ENCODE results near the gene PYGB. TPM values are rescaled to one million over a fixed set of nuclear protein-coding genes. Genes with fewer than 3 reads are reported as not detected.

The PYGB gene
- total RNA-seq, 1 donor from 2014 or later = 61.1 TPM

DNA sequence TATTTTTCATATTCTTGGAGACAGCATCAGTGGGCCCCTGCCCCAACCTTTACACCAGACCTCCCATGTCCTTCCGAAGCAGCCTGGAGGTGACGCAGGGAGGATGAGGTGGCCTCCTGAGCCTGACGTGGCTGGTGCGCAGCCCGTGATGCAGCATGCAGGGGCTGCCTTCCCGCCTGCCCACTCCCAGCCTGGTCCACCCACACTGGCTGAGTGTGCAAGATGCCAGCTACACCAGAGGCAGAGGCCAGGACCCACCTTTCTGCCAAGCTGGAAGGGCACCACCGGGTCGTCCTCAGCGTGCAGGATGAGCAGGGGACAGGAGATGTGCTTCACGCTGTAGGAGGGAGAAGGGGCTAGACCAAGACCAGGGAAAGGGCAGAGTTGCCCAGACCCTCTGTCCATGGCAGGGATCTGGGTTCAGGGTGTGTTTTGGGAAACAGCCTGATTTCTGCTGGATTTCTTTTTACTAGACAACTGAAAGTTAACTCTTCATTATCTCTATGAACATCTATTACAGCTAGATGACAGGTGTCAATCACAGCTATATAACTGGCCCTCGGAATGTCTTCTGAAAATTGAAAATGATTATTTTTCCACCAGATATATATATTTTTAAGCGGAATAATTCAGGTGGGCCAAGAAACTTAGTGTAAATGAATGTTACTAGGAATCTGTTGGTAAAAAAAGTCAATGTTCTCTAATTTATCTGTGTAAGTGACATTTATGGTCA, 55.6 kb downstream of the PYGB start:
- intact Hi-C loops (cut with DNase I) = no loop called here
- Histone ChIP-seq H3K4me3 (no peak overlapping the region), H3K36me3 (peaks cover 9% of the 10 kb centered on the region), H3K27me3 (no peaks in the 10 kb centered on the region), H3K4me1 (no peaks in the 10 kb centered on the region), H3K9me3 (no peaks in the 10 kb centered on the region), H3K27ac (no peak overlapping the region)
- TF ChIP-seq, protein P1, sequence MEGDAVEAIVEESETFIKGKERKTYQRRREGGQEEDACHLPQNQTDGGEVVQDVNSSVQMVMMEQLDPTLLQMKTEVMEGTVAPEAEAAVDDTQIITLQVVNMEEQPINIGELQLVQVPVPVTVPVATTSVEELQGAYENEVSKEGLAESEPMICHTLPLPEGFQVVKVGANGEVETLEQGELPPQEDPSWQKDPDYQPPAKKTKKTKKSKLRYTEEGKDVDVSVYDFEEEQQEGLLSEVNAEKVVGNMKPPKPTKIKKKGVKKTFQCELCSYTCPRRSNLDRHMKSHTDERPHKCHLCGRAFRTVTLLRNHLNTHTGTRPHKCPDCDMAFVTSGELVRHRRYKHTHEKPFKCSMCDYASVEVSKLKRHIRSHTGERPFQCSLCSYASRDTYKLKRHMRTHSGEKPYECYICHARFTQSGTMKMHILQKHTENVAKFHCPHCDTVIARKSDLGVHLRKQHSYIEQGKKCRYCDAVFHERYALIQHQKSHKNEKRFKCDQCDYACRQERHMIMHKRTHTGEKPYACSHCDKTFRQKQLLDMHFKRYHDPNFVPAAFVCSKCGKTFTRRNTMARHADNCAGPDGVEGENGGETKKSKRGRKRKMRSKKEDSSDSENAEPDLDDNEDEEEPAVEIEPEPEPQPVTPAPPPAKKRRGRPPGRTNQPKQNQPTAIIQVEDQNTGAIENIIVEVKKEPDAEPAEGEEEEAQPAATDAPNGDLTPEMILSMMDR (IDR thresholded peaks at IDR 0.05) = no peak
- DNase-seq (no peak), ATAC-seq (no peak)

DNA sequence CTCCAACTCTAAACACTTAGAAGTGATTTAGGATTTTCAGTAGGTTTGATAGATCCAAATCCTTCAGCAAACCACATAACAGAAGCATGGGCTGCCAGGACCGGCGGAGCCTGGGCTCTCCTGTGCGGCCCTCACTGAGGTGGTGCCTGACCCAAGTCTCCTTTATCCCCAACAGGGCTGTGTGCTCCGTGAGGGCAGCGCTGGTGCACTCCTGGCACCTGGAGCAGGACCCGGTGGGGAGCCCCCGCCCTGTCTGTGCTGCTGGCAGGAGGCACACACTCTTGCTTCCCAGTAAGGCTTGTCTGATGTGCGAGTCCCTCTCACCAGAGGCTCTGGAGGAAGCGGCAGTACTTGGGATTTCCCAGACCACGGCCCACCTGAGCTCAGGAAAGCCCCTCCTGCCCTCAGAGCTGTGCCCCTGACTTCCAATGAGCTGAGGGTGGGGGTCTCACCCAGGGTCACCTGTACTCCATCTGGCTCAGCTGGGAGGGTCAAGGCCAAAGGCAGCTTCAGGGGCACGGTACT, 56.2 kb downstream of the PYGB start:
- intact Hi-C loops (cut with DNase I) = no loop called here

DNA sequence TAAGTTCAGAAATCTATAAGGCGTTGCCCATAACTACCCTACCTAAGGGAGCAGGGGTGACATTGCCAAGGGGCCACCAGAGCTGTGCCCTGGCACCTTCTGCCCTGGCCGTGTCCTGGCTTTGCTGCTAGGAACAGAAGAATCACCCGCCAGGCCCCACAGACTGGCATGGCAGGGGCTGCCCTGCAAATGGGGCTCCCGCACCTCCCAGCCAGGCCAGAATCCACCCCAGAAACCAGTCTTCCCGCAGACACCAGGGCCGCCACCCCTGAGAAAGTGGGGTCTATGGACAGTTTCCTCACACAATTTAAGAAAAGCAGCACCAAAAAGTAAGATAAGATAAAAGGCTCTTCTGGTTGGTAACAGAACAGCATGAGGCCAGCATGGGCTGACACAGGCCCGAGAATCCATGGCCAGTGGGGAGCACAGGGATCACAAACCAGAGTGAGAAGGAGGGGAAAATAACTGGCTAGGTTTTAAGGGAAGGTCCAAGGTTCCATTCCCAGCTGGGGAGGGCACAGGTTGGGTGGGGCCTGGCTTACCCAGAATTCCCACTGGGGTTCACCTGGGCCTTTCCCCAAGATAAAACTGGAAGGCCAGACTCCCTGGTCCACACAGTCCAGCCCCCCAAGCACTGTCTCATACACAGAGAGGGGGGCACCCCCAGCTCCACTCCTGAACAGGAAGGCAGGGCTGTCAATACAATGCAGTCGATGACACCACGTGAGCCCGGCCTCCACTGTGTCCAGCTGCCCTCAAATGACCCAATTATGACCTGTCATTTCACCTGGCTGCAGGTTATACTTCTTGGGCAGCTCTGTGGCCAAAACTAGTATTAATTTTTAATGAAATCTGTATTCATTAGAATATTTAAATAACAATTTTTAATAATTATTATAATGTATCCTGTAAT, 59.4 kb downstream of the PYGB start:
- intact Hi-C loops (cut with DNase I) = no loop called here
- peaks cover 9% of the 10 kb centered on the region for H3K4me1 ChIP-seq
- H3K36me3 ChIP-seq = peaks cover 7% of the 10 kb centered on the region
- no peaks in the 10 kb centered on the region for H3K9me3 ChIP-seq
- no peak for ATAC-seq
- H3K4me3 ChIP-seq = no peak overlapping the region
- no peak overlapping the region for H3K27ac ChIP-seq
- no peaks in the 10 kb centered on the region for H3K27me3 ChIP-seq
- TF ChIP-seq, protein P1 (IDR thresholded peaks at IDR 0.05) = no peak
- DNase-seq = no peak

More for the DNA sequence above, 56.2 kb downstream of the PYGB start:
- Histone ChIP-seq H3K9me3 (no peaks in the 10 kb centered on the region), H3K27ac (no peak overlapping the region), H3K4me3 (no peak overlapping the region), H3K36me3 (peaks cover 7% of the 10 kb centered on the region), H3K4me1 (no peaks in the 10 kb centered on the region), H3K27me3 (no peaks in the 10 kb centered on the region)
- ATAC-seq = no peak
- DNase-seq = no peak
- TF ChIP-seq, protein P1 (IDR thresholded peaks at IDR 0.05) = no peak

DNA sequence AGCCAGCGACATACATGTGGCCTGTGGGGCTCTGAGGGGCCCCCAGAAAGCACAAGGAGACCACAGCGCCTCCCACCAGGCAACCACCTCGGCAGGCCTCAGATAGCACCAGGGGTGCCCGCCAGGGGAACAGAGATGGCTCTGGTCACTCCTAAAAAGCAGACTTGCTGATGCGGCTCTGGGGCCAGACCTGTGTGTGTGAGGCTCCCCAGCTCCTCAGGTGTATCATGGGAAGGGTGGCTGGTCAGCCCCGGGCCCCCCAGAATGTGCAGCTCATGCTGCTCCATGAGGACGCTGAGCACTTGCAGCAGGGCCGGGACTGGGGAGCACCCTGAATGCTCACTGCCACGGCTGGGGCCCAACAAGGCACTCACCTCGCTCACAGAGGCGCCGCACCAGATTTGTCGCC, 60.2 kb downstream of the PYGB start:
- intact Hi-C loops (cut with DNase I) = no loop called here
- H3K4me1 ChIP-seq = peaks cover 9% of the 10 kb centered on the region
- H3K27ac ChIP-seq = no peak overlapping the region
- TF ChIP-seq, protein P1 (IDR thresholded peaks at IDR 0.05) = no peak
- no peaks in the 10 kb centered on the region for H3K9me3 ChIP-seq
- H3K36me3 ChIP-seq = peaks cover 7% of the 10 kb centered on the region
- H3K4me3 ChIP-seq = no peak overlapping the region
- no peak for ATAC-seq
- H3K27me3 ChIP-seq = no peaks in the 10 kb centered on the region
- DNase-seq = peak; percentile 48

DNA sequence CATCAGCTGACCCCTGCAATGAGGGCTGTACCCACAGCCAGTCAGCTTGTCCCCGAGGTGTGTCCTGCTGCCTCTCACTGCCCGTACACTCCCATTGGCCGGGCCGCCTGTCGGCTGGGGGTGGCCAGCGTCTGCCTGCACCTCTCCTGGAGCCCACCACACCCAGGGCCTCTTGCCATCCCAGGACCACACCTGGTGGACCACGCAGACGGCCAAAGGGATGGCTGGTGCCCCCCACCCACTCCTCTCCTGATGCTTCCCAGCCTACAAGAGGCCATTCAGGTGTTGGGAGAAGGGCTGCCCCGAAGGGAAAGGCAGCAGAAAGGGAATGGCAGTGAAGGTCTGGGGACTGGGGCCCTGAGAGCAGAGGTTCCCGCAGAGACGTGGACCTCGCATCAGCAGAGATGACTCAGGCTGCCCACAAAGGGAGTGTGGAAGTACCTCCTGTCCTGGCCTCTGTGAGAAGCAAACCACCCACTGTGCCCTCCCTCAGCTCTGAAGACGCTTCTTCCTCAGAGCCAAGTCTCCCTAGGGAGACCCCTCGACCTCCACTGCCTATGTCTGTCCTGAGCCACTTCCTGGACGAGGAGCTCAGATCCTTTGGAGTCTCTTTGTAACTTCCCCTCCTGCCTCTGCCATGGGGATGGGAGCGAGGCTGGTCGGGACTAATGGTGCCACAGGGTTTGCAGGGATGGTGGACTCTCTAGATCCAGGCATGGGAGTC, 60.9 kb downstream of the PYGB start:
- ATAC-seq (peak; percentile 55), DNase-seq (peak; percentile 61)
- intact Hi-C loops (cut with DNase I) = no loop called here
- peaks cover 7% of the 10 kb centered on the region for H3K36me3 ChIP-seq
- TF ChIP-seq, protein P1 (IDR thresholded peaks at IDR 0.05) = no peak
- peaks cover 9% of the 10 kb centered on the region for H3K4me1 ChIP-seq
- H3K9me3 ChIP-seq = no peaks in the 10 kb centered on the region
- H3K27ac ChIP-seq = peak overlapping the region; percentile 81
- H3K4me3 ChIP-seq = no peak overlapping the region
- H3K27me3 ChIP-seq = no peaks in the 10 kb centered on the region
